CD14-positive monocyte (primary cell): ENCODE data around the gene RAB31. TPM values are rescaled to one million over a fixed set of nuclear protein-coding genes. Genes with fewer than 3 reads are reported as not detected.

ENCODE experiments used
- DNase-seq, 3 donors: peaks; one replicate each; pipeline ENCODE4 v3.0.0-alpha.2; 2011 to 2022
- H2AFZ ChIP-seq: 2 replicates; pipeline ENCODE4 v1.6.0; 2012; ENCODE audit warnings: mild to moderate bottlenecking, low read depth, low read length, inconsistent platforms; ENCODE audit not compliant: insufficient read depth, poor library complexity, severe bottlenecking
- H3K27ac ChIP-seq, 2 donors: 1 replicate in 1 of 2; 2 replicates in 1 of 2; pipeline ENCODE4 v1.5.1; 2012 to 2013; ENCODE audit warnings: low read length in 2 of 2, control low read depth in 1 of 2, inconsistent platforms in 1 of 2, low read depth in 1 of 2, mild to moderate bottlenecking in 1 of 2
- H3K27me3 ChIP-seq, 2 donors: one replicate each; pipeline versions ENCODE4 v1.6.0 to v1.6.1; 2011 to 2013; ENCODE audit warnings: low read length in 2 of 2; ENCODE audit not compliant: control insufficient read depth in 2 of 2, insufficient read depth in 2 of 2
- H3K36me3 ChIP-seq, 2 donors: replicated peaks in 1 of 2; 1 replicate in 1 of 2; 2 replicates in 1 of 2; pipeline versions ENCODE4 v1.5.1 to v1.6.1; 2012 to 2013; ENCODE audit warnings: low read length in 2 of 2, control low read depth in 1 of 2, inconsistent platforms in 1 of 2, mild to moderate bottlenecking in 1 of 2; ENCODE audit not compliant: insufficient read depth in 2 of 2, control insufficient read depth in 1 of 2
- H3K4me1 ChIP-seq, 2 donors: 1 replicate in 1 of 2; 2 replicates in 1 of 2; pipeline versions ENCODE4 v1.5.1 to v1.6.1; 2012 to 2013; ENCODE audit warnings: low read length in 2 of 2, control low read depth in 1 of 2, inconsistent platforms in 1 of 2, mild to moderate bottlenecking in 1 of 2, moderate library complexity in 1 of 2; ENCODE audit not compliant: insufficient read depth in 2 of 2, control insufficient read depth in 1 of 2
- H3K4me2 ChIP-seq: replicated peaks from 2 replicates; pipeline ENCODE3; 2012; ENCODE audit warnings: low read length, moderate library complexity, mild to moderate bottlenecking; ENCODE audit not compliant: poor library complexity, severe bottlenecking; ENCODE audit errors: extremely low read depth
- H3K4me3 ChIP-seq, 3 experiments: fragments of 200-600 bp in 1 of 3; sonication (generic) in 1 of 3; replicated peaks in 1 of 3; 1 replicate in 2 of 3; 2 replicates in 1 of 3; pipeline ENCODE4 v1.5.1; 2011 to 2013; ENCODE audit warnings: low read length in 3 of 3, mild to moderate bottlenecking in 3 of 3, control low read depth in 2 of 3, low read depth in 2 of 3, inconsistent platforms in 1 of 3, moderate library complexity in 1 of 3
- H3K79me2 ChIP-seq: 2 replicates; pipeline ENCODE4 v1.6.0; 2012; ENCODE audit warnings: mild to moderate bottlenecking, control low read depth, inconsistent platforms, low read length, moderate library complexity; ENCODE audit not compliant: insufficient read depth
- H3K9ac ChIP-seq: 2 replicates; pipeline ENCODE4 v1.6.0; 2017; ENCODE audit warnings: low read length, mild to moderate bottlenecking; ENCODE audit not compliant: insufficient read depth, poor library complexity, severe bottlenecking
- H3K9me3 ChIP-seq, 2 donors: replicated peaks in 1 of 2; 1 replicate in 1 of 2; 2 replicates in 1 of 2; pipeline versions ENCODE4 v1.5.1 to v1.6.1; 2012 to 2013; ENCODE audit warnings: low read length in 2 of 2, control low read depth in 1 of 2; ENCODE audit not compliant: control insufficient read depth in 1 of 2, insufficient read depth in 1 of 2
- H4K20me1 ChIP-seq: 2 replicates; pipeline ENCODE4 v1.6.0; 2012; ENCODE audit warnings: mild to moderate bottlenecking, low read length, control low read depth, moderate library complexity; ENCODE audit not compliant: insufficient read depth
- H3K27ac Mint-ChIP-seq, 7 donors: one replicate each; pipeline ENCODE4 v1.8.0; 2020; ENCODE audit warnings: mild to moderate bottlenecking in 7 of 7, mixed read lengths in 7 of 7, moderate library complexity in 6 of 7, inconsistent platforms in 2 of 7
- H3K27me3 Mint-ChIP-seq, 3 donors: one replicate each; pipeline ENCODE4 v1.8.0; 2021 to 2022; ENCODE audit warnings: low read depth in 3 of 3, mild to moderate bottlenecking in 3 of 3, mixed read lengths in 3 of 3, moderate library complexity in 3 of 3, inconsistent platforms in 1 of 3
- H3K36me3 Mint-ChIP-seq, 2 donors: one replicate each; pipeline ENCODE4 v1.8.0; 2020; ENCODE audit warnings: mixed read lengths in 2 of 2, inconsistent platforms in 1 of 2, mild to moderate bottlenecking in 1 of 2
- H3K4me1 Mint-ChIP-seq: one replicate; pipeline ENCODE4 v1.8.0; 2020; ENCODE audit warnings: mild to moderate bottlenecking, mixed read lengths
- H3K4me3 Mint-ChIP-seq, 2 donors: one replicate each; pipeline ENCODE4 v1.8.0; 2020; ENCODE audit warnings: mild to moderate bottlenecking in 2 of 2, mixed read lengths in 2 of 2, moderate library complexity in 1 of 2
- H3K9me3 Mint-ChIP-seq, 7 donors: one replicate each; pipeline ENCODE4 v1.8.0; 2020 to 2022; ENCODE audit warnings: mixed read lengths in 7 of 7, mild to moderate bottlenecking in 6 of 7, moderate library complexity in 6 of 7, inconsistent platforms in 2 of 7
- WGBS: methylation state at CpG from one replicate; pipeline ENCODE4 v1.1.5; 2013; ENCODE audit warnings: missing lambda C conversion rate; ENCODE audit not compliant: insufficient coverage; 5-methylcytosine and 5-hydroxymethylcytosine counted together
- intact Hi-C, 2 donors: fragments of 100-400 bp; cut with micrococcal nuclease; formaldehyde crosslinking; loops; one replicate each; pipeline versions ENCODE4 v1.15.0 to v1.15.1; 2023
- polyA plus RNA-seq, 3 donors: library from polyadenylated mRNA; depleted of rRNA in 1 of 3; unstranded in 2 of 3; stranded (reverse) in 1 of 3; fragments of 300-500 nt in 2 of 3; fragments of >200 nt in 1 of 3; fragmentation: Illumina TruSeq in 2 of 3; gene quantifications; 1 replicate in 2 of 3; 2 replicates in 1 of 3; pipeline ENCODE4 v1.2.3, GENCODE V29; 2012 to 2021
- TF ChIP-seq, protein P1 (sequence below): fragments of 200-600 bp; IDR thresholded peaks from one replicate; pipeline ENCODE4 v1.8.0; 2022; ENCODE audit warnings: antibody characterized with exemption, mild to moderate bottlenecking

RAB31 gene
- polyA plus RNA-seq, 3 donors = 106 to 367 (median 348) TPM

GRCh38 chr18:9787036-9787435 lies 78.9 kb downstream of the RAB31 start:
- intact Hi-C loops = no loop called here

DNA sequence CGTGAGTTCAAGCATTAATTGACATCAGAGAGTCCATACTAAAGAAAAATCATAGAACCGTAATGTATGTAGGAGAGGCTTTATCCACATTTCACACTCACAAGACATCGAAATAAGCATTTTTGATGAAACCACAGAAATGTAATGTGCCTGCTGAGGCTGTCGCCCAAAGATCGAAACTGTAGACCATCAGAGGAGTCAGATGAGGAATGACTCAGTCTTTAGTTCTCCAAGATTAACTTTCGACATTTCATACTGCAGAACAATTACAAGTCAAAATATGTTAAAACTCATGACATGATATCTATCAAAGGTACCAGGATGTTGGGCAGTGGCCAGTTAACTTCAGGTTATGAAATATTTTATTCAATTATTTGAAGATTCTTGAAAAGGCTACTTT lies 79.6 kb downstream of the RAB31 start:
- H3K9me3 Mint-ChIP-seq = no peaks in the 10 kb centered on the region
- H3K9me3 ChIP-seq = no peaks in the 10 kb centered on the region
- H3K4me3 Mint-ChIP-seq = no peak overlapping the region
- intact Hi-C loops = no loop called here
- peaks cover 19 to 27% of the 10 kb centered on the region in 2 donors for H3K4me1 ChIP-seq
- no peaks in the 10 kb centered on the region for H3K27me3 Mint-ChIP-seq
- peak overlapping the region in 2 of 7 donors; percentile 50 to 75 for H3K27ac Mint-ChIP-seq
- H3K79me2 ChIP-seq = peaks cover 77% of the 10 kb centered on the region
- peak in 1 of 3 donors; percentile 32 for DNase-seq
- H3K4me1 Mint-ChIP-seq = peaks cover 45% of the 10 kb centered on the region
- peaks cover 39 to 45% of the 10 kb centered on the region in 2 donors for H3K36me3 Mint-ChIP-seq
- no peaks in the 10 kb centered on the region for H3K27me3 ChIP-seq
- H3K4me2 ChIP-seq = no peak overlapping the region
- no peak overlapping the region for H2AFZ ChIP-seq
- TF ChIP-seq, protein P1, sequence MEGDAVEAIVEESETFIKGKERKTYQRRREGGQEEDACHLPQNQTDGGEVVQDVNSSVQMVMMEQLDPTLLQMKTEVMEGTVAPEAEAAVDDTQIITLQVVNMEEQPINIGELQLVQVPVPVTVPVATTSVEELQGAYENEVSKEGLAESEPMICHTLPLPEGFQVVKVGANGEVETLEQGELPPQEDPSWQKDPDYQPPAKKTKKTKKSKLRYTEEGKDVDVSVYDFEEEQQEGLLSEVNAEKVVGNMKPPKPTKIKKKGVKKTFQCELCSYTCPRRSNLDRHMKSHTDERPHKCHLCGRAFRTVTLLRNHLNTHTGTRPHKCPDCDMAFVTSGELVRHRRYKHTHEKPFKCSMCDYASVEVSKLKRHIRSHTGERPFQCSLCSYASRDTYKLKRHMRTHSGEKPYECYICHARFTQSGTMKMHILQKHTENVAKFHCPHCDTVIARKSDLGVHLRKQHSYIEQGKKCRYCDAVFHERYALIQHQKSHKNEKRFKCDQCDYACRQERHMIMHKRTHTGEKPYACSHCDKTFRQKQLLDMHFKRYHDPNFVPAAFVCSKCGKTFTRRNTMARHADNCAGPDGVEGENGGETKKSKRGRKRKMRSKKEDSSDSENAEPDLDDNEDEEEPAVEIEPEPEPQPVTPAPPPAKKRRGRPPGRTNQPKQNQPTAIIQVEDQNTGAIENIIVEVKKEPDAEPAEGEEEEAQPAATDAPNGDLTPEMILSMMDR = no peak
- peaks cover 10% of the 10 kb centered on the region for H4K20me1 ChIP-seq
- no peak overlapping the region for H3K9ac ChIP-seq
- no peak overlapping the region for H3K4me3 ChIP-seq
- peak overlapping the region in 1 of 2 donors; percentile 18 for H3K27ac ChIP-seq
- WGBS = no CpG with 5 or more reads among the region's 6 CpGs
- peaks cover 19 to 32% of the 10 kb centered on the region in 2 donors for H3K36me3 ChIP-seq

More at GRCh38 chr18:9787036-9787435, 78.9 kb downstream of the RAB31 start:
- Mint-ChIP-seq H3K4me3 (no peak overlapping the region), H3K9me3 (no peaks in the 10 kb centered on the region), H3K36me3 (peaks cover 38 to 43% of the 10 kb centered on the region in 2 donors), H3K4me1 (peaks cover 44% of the 10 kb centered on the region), H3K27me3 (no peaks in the 10 kb centered on the region), H3K27ac (peak overlapping the region in 3 of 7 donors; percentile 44 to 75 (median 50))
- no peak overlapping the region for H2AFZ ChIP-seq
- no peaks in the 10 kb centered on the region for H3K9me3 ChIP-seq
- H3K4me1 ChIP-seq = peaks cover 18 to 27% of the 10 kb centered on the region in 2 donors
- H3K4me3 ChIP-seq = no peak overlapping the region
- no peaks in the 10 kb centered on the region for H3K27me3 ChIP-seq
- no CpG with 5 or more reads among the region's 1 CpG for WGBS
- TF ChIP-seq, protein P1 = no peak
- H3K9ac ChIP-seq = no peak overlapping the region
- peaks cover 6% of the 10 kb centered on the region for H4K20me1 ChIP-seq
- DNase-seq = peak in 1 of 3 donors; percentile 44
- H3K4me2 ChIP-seq = no peak overlapping the region
- peaks cover 19 to 32% of the 10 kb centered on the region in 2 donors for H3K36me3 ChIP-seq
- peaks cover 75% of the 10 kb centered on the region for H3K79me2 ChIP-seq
- H3K27ac ChIP-seq = peak overlapping the region in 1 of 2 donors; percentile 18
